ENCODE data around the gene OR4D11. TPM values are rescaled to one million over a fixed set of nuclear protein-coding genes. Genes with fewer than 3 reads are reported as not detected.
"Not testable (repeated sequence)": the region's sequence is repeated elsewhere in the genome, so short reads cannot be mapped to it uniquely, and the experiment has no call there.

OR4D11 gene
- total and polyA plus RNA-seq, 4 donors, result not detected

- H3K4me3 ChIP-seq, result no peak overlapping the region
- no peak for ATAC-seq (ENCODE audit: insufficient read depth, low FRiP score)
- WGBS, 2 donors, result 92 to 96% methylated on average over 24 of the region's 24 CpGs
These were observed 42.0 kb downstream of the OR4D11 start for GRCh38 chr11:59545179-59546020.

GRCh38 chr11:59547605-59548308, 44.4 kb downstream of the OR4D11 start:
- H3K4me3 ChIP-seq; DNase-seq; H3K4me1 ChIP-seq (ENCODE audit: control insufficient read depth in 5 of 5, insufficient read depth in 5 of 5, low read length in 5 of 5); H3K36me3 ChIP-seq (ENCODE audit: control insufficient read depth in 4 of 4, insufficient read depth in 4 of 4, low read length in 4 of 4); H3K27me3 ChIP-seq (ENCODE audit: control insufficient read depth in 3 of 3, insufficient read depth in 3 of 3, low read length in 2 of 3); H3K9ac ChIP-seq (ENCODE audit: insufficient read depth in 1 of 2, low read length in 2 of 2); H3K9me3 ChIP-seq (ENCODE audit: control insufficient read depth in 4 of 4, insufficient read depth in 3 of 4, low read length in 3 of 4); H3K27ac ChIP-seq (ENCODE audit: low read depth in 1 of 2, low read length in 1 of 2); ATAC-seq (ENCODE audit: insufficient read depth, low FRiP score): not testable (repeated sequence)
- WGBS, 2 donors, result 85 to 93% methylated on average over 5 of the region's 5 CpGs

More at GRCh38 chr11:59545179-59546020, 42.0 kb downstream of the OR4D11 start:
- no peaks in the 10 kb centered on the region for H3K36me3 ChIP-seq (ENCODE audit: control insufficient read depth in 4 of 4, insufficient read depth in 4 of 4, low read length in 4 of 4)
- H3K9me3 ChIP-seq (ENCODE audit: control insufficient read depth in 4 of 4, insufficient read depth in 3 of 4, low read length in 3 of 4), result no peaks in the 10 kb centered on the region
- H3K27me3 ChIP-seq (ENCODE audit: control insufficient read depth in 3 of 3, insufficient read depth in 3 of 3, low read length in 2 of 3), result no peaks in the 10 kb centered on the region
- TF ChIP-seq CTCF (IDR thresholded peaks at IDR 0.05; ENCODE audit: control extremely low read depth, extremely low read depth), result no peak
- H3K27ac ChIP-seq (ENCODE audit: low read depth in 1 of 2, low read length in 1 of 2), result no peak overlapping the region
- H3K4me1 ChIP-seq (ENCODE audit: control insufficient read depth in 5 of 5, insufficient read depth in 5 of 5, low read length in 5 of 5), result peaks cover 0 to 3% (median 0%) of the 10 kb centered on the region in 5 donors
- no peak for DNase-seq
- H3K9ac ChIP-seq (ENCODE audit: insufficient read depth in 1 of 2, low read length in 2 of 2), result no peak overlapping the region

- H3K9me3 ChIP-seq (ENCODE audit: control insufficient read depth in 4 of 4, insufficient read depth in 3 of 4, low read length in 3 of 4), result no peaks in the 10 kb centered on the region
- DNase-seq (no peak), ATAC-seq (ENCODE audit: insufficient read depth, low FRiP score) (no peak)
- H3K4me1 ChIP-seq (ENCODE audit: control insufficient read depth in 5 of 5, insufficient read depth in 5 of 5, low read length in 5 of 5), result peaks cover 0 to 5% (median 0%) of the 10 kb centered on the region in 5 donors
- no peaks in the 10 kb centered on the region for H3K36me3 ChIP-seq (ENCODE audit: control insufficient read depth in 4 of 4, insufficient read depth in 4 of 4, low read length in 4 of 4)
- no peaks in the 10 kb centered on the region for H3K27me3 ChIP-seq (ENCODE audit: control insufficient read depth in 3 of 3, insufficient read depth in 3 of 3, low read length in 2 of 3)
- TF ChIP-seq CTCF (IDR thresholded peaks at IDR 0.05; ENCODE audit: control extremely low read depth, extremely low read depth), result no peak
- 94 to 98% methylated on average over 5 of the region's 5 CpGs for WGBS, 2 donors
- no peak overlapping the region for H3K27ac ChIP-seq (ENCODE audit: low read depth in 1 of 2, low read length in 1 of 2)
- H3K9ac ChIP-seq (ENCODE audit: insufficient read depth in 1 of 2, low read length in 2 of 2), result no peak overlapping the region
- no peak overlapping the region for H3K4me3 ChIP-seq
These were observed 44.9 kb downstream of the OR4D11 start for GRCh38 chr11:59548309-59548656.

- Histone ChIP-seq H3K36me3 (ENCODE audit: control insufficient read depth in 4 of 4, insufficient read depth in 4 of 4, low read length in 4 of 4) (no peaks in the 10 kb centered on the region), H3K27me3 (ENCODE audit: control insufficient read depth in 3 of 3, insufficient read depth in 3 of 3, low read length in 2 of 3) (no peaks in the 10 kb centered on the region), H3K9ac (ENCODE audit: insufficient read depth in 1 of 2, low read length in 2 of 2) (peak overlapping the region; percentile 46 to 94), H3K27ac (ENCODE audit: low read depth in 1 of 2, low read length in 1 of 2) (peak overlapping the region; percentile 81 to 85), H3K9me3 (ENCODE audit: control insufficient read depth in 4 of 4, insufficient read depth in 3 of 4, low read length in 3 of 4) (no peaks in the 10 kb centered on the region), H3K4me3 (peak overlapping the region; percentile 48), H3K4me1 (ENCODE audit: control insufficient read depth in 5 of 5, insufficient read depth in 5 of 5, low read length in 5 of 5) (peaks cover 0 to 6% (median 0%) of the 10 kb centered on the region in 5 donors)
- TF ChIP-seq CTCF (IDR thresholded peaks at IDR 0.05; ENCODE audit: control extremely low read depth, extremely low read depth), result no peak
- ATAC-seq (ENCODE audit: insufficient read depth, low FRiP score) (peak; percentile 90), DNase-seq (peak; percentile 88 to 97 (median 96))
- WGBS, 2 donors, result 0 to 1% methylated on average over 30 to 31 of the region's 31 CpGs
These were observed 47.0 kb downstream of the OR4D11 start for GRCh38 chr11:59550368-59550841.

Measured in lung (tissue), 12 donors.